HEK293 (cell line): ENCODE data around the gene SLF1.

Source experiments
- CTCF ChIP-seq: fragments of 450-650 bp; formaldehyde crosslinking; IDR thresholded peaks from 2 replicates; pipeline ENCODE4 v1.5.1; 2016; ENCODE audit warnings: missing biosample characterization, missing genetic modification characterization
- ZNF792 ChIP-seq: fragments of 450-650 bp; formaldehyde crosslinking; IDR thresholded peaks from 2 replicates; pipeline ENCODE4 v1.5.1; 2016; ENCODE audit warnings: missing biosample characterization, missing genetic modification characterization
- ZXDB ChIP-seq: fragments of 450-650 bp; formaldehyde crosslinking; IDR thresholded peaks from 2 replicates; pipeline ENCODE4 v1.5.1; 2016; ENCODE audit warnings: missing biosample characterization, missing genetic modification characterization
- TF ChIP-seq, protein P1 (sequence below): fragments of 450-650 bp; formaldehyde crosslinking; IDR thresholded peaks from 2 replicates; pipeline ENCODE4 v1.5.1; 2016; ENCODE audit warnings: missing biosample characterization, missing genetic modification characterization
- TF ChIP-seq, protein P2 (sequence below): fragments of 450-650 bp; formaldehyde crosslinking; IDR thresholded peaks from 2 replicates; pipeline ENCODE4 v1.5.1; 2017; ENCODE audit warnings: missing biosample characterization, missing genetic modification characterization

GRCh38 chr5:94711785-94712184 lies 93.3 kb downstream of the SLF1 start:
- TF ChIP-seq, protein P1, sequence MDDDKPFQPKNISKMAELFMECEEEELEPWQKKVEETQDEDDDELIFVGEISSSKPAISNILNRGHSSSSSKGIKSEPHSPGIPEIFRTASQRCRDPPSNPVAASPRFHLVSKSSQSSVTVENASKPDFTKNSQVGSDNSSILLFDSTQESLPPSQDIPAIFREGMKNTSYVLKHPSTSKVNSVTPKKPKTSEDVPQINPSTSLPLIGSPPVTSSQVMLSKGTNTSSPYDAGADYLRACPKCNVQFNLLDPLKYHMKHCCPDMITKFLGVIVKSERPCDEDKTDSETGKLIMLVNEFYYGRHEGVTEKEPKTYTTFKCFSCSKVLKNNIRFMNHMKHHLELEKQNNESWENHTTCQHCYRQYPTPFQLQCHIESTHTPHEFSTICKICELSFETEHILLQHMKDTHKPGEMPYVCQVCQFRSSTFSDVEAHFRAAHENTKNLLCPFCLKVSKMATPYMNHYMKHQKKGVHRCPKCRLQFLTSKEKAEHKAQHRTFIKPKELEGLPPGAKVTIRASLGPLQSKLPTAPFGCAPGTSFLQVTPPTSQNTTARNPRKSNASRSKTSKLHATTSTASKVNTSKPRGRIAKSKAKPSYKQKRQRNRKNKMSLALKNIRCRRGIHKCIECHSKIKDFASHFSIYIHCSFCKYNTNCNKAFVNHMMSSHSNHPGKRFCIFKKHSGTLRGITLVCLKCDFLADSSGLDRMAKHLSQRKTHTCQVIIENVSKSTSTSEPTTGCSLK (tag by site-specific recombination), result no peak
- TF ChIP-seq CTCF (tag by site-specific recombination) (no peak), ZNF792 (tag by site-specific recombination) (no peak), ZXDB (tag by site-specific recombination) (no peak)
- TF ChIP-seq, protein P2, sequence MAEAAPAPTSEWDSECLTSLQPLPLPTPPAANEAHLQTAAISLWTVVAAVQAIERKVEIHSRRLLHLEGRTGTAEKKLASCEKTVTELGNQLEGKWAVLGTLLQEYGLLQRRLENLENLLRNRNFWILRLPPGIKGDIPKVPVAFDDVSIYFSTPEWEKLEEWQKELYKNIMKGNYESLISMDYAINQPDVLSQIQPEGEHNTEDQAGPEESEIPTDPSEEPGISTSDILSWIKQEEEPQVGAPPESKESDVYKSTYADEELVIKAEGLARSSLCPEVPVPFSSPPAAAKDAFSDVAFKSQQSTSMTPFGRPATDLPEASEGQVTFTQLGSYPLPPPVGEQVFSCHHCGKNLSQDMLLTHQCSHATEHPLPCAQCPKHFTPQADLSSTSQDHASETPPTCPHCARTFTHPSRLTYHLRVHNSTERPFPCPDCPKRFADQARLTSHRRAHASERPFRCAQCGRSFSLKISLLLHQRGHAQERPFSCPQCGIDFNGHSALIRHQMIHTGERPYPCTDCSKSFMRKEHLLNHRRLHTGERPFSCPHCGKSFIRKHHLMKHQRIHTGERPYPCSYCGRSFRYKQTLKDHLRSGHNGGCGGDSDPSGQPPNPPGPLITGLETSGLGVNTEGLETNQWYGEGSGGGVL, result no peak
